Left ventricle myocardium inferior (tissue), 1 donor: ENCODE data around the gene NUP153. TPM values are rescaled to one million over a fixed set of nuclear protein-coding genes. Genes with fewer than 3 reads are reported as not detected.
A peak's percentile ranks its signal among the peaks of the same experiment; 100 is the strongest.

Experiments
- DNase-seq: peaks from one replicate; pipeline ENCODE4 v3.0.0-alpha.2; 2020
- H3K27ac ChIP-seq: fragments of 200-600 bp; replicated peaks from 2 replicates; pipeline ENCODE4 v1.8.0; 2021
- H3K27me3 ChIP-seq: fragments of 200-600 bp; 2 replicates; pipeline ENCODE4 v1.8.0; 2021; ENCODE audit warnings: low read depth
- H3K36me3 ChIP-seq: fragments of 200-600 bp; 2 replicates; pipeline ENCODE4 v1.8.0; 2021
- H3K4me1 ChIP-seq: fragments of 200-600 bp; 2 replicates; pipeline ENCODE4 v1.8.0; 2021
- H3K4me3 ChIP-seq: fragments of 200-600 bp; 2 replicates; pipeline ENCODE4 v1.8.0; 2021; ENCODE audit warnings: mild to moderate bottlenecking, moderate library complexity
- H3K9me3 ChIP-seq: fragments of 200-600 bp; replicated peaks from 2 replicates; pipeline ENCODE4 v1.8.0; 2021
- intact Hi-C: fragments of 100-400 bp; cut with micrococcal nuclease; formaldehyde crosslinking; loops from one replicate; pipeline ENCODE4 v1.11.0; 2022
- total RNA-seq: library from RNA; stranded (reverse); fragmentation: NEBNext Ultra II Directional; extraction: Animal tissue kit (Norgen Biotek cat#: 25700); gene quantifications from one replicate; pipeline ENCODE4 v1.2.1, GENCODE V29; 2021
- TF ChIP-seq, protein P1 (sequence below): fragments of 200-600 bp; IDR thresholded peaks from 2 replicates; pipeline ENCODE4 v1.8.0; 2021; ENCODE audit warnings: antibody characterized with exemption, mild to moderate bottlenecking, borderline replicate concordance
- donor health status: DM: no; HTN: yes; CAD: no; lungs with severe emphysema.

NUP153 gene
- total RNA-seq, 1 donor from 2014 or later, result 24.1 TPM

DNA sequence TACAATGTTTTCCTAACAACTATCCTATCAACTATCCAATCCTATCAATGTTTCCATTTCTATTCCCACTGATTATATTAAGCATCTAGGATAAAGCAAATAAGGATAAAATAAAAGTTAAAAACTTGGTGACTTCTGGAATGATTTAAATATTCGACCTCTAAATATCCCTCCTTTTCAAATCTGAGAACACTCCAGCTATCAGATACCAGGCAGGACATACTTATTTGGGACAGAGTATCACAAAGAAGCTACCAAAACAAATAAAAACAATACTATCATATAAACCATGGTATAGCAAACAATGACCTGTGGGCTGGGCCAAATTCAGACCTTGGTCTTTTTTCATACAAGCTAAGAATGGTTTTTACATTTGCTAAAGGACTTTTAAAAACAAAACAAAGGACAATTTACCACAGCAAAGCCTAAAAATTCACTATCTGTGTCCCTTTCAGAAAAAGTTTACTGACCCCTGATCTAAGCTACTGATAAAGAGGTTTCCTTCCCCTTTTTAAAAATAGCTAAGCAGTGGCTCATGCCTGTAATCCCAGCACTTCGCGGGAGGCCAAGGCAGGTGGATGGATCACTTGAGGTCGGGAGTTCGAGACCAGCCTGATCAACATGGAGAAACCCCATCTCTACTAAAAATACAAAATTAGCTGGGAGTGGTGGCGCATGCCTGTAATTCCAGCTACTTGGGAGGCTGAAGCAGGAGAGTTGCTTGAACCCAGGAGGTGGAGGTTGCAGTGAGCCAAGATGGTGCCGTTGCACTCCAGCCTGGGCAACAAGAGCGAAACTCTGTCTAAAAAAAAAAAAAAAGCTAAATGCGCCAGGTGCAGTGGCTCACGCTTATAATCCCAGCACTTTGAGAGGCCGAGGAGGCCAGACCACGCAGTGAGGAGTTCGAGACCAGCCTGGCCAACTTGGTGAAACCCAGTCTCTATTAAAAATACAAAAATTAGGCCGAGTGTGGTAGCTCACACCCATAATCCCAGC lies 6.0 kb downstream of the NUP153 start:
- Histone ChIP-seq H3K36me3 (no peaks in the 10 kb centered on the region), H3K27ac (peak overlapping the region; percentile 99), H3K4me1 (peaks cover 85% of the 10 kb centered on the region), H3K9me3 (no peaks in the 10 kb centered on the region), H3K4me3 (no peak overlapping the region), H3K27me3 (no peaks in the 10 kb centered on the region)
- intact Hi-C loops, result no loop called here
- TF ChIP-seq, protein P1, sequence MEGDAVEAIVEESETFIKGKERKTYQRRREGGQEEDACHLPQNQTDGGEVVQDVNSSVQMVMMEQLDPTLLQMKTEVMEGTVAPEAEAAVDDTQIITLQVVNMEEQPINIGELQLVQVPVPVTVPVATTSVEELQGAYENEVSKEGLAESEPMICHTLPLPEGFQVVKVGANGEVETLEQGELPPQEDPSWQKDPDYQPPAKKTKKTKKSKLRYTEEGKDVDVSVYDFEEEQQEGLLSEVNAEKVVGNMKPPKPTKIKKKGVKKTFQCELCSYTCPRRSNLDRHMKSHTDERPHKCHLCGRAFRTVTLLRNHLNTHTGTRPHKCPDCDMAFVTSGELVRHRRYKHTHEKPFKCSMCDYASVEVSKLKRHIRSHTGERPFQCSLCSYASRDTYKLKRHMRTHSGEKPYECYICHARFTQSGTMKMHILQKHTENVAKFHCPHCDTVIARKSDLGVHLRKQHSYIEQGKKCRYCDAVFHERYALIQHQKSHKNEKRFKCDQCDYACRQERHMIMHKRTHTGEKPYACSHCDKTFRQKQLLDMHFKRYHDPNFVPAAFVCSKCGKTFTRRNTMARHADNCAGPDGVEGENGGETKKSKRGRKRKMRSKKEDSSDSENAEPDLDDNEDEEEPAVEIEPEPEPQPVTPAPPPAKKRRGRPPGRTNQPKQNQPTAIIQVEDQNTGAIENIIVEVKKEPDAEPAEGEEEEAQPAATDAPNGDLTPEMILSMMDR, result no peak
- no peak for DNase-seq

DNA sequence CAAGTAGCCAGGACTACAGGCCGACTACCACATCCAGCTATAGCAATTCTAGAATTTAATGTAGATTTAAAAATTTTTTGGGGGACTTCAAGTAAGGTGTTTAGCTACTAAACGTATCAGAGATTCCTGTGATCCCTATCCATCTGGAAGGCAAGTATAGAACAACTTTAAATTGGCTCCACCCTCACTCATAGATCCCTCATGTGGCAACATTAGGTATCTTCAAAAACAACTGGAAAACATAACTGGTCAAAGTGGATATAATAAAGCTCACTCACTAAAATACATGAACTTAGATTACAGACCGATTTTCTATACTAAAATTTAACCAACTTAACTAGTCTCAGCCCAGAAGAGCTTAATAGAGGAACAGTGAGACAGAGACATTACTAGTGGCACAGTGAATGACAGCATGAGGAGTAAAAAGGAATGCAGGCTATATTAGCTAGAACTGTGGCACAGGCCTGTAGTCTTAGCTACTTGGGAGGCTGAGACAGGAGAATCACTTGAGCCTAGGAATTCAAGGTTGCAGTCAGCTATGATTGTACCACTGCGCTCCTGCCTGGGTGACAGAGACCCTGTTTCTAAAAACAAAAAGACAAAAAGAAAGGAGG lies 14.7 kb downstream of the NUP153 start:
- Histone ChIP-seq H3K4me3 (no peak overlapping the region), H3K9me3 (no peaks in the 10 kb centered on the region), H3K27ac (no peak overlapping the region), H3K27me3 (no peaks in the 10 kb centered on the region), H3K36me3 (peaks cover 14% of the 10 kb centered on the region), H3K4me1 (peaks cover 25% of the 10 kb centered on the region)
- DNase-seq, result no peak
- TF ChIP-seq, protein P1, result no peak
- intact Hi-C loops, result no loop called here

DNA sequence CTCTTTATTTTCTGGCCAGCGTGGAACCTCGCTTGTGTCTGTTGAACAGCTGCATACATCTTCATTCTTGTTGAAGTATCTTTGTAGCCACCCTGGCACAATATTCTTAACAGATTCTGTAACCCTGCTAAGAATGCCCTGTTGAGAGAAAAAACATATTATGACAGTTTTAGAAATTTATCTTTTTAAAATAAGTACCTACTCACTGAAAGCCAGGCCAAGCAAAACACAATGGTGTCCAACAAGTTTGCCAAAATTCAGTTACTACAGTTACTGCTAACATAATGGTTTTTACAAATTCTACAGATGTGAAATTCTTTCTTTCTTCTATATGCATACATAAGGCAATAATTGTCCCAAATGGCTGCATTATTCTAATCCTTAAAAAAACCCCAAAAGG lies 18.2 kb downstream of the NUP153 start:
- no peak overlapping the region for H3K4me3 ChIP-seq
- H3K36me3 ChIP-seq, result peaks cover 33% of the 10 kb centered on the region
- H3K27me3 ChIP-seq, result no peaks in the 10 kb centered on the region
- TF ChIP-seq, protein P1, result no peak
- peaks cover 27% of the 10 kb centered on the region for H3K4me1 ChIP-seq
- intact Hi-C loops, result no loop called here
- H3K27ac ChIP-seq, result no peak overlapping the region
- DNase-seq, result no peak
- no peaks in the 10 kb centered on the region for H3K9me3 ChIP-seq

DNA sequence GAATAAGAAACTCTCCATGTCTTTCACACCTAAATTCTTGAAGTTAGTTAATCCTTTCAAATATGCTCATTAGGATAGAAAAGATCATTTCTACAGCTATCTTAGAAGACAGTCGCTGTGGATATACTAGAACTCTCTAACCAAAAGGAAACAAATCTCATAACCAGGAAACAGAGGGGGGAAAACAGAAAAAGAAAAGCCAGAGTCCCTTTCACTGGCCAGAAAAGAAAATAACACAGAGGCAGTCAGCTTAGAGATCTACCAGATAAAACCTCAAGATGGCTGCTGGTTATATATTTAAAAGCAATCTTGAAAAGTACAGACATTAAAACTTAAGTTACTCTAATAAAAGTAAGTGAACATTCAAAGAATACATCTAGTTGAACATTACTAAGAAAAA lies 19.6 kb downstream of the NUP153 start:
- no peaks in the 10 kb centered on the region for H3K27me3 ChIP-seq
- DNase-seq, result no peak
- TF ChIP-seq, protein P1, result no peak
- no peak overlapping the region for H3K27ac ChIP-seq
- H3K4me3 ChIP-seq, result no peak overlapping the region
- no peaks in the 10 kb centered on the region for H3K9me3 ChIP-seq
- peaks cover 35% of the 10 kb centered on the region for H3K36me3 ChIP-seq
- intact Hi-C loops, result no loop called here
- H3K4me1 ChIP-seq, result peaks cover 16% of the 10 kb centered on the region

DNA sequence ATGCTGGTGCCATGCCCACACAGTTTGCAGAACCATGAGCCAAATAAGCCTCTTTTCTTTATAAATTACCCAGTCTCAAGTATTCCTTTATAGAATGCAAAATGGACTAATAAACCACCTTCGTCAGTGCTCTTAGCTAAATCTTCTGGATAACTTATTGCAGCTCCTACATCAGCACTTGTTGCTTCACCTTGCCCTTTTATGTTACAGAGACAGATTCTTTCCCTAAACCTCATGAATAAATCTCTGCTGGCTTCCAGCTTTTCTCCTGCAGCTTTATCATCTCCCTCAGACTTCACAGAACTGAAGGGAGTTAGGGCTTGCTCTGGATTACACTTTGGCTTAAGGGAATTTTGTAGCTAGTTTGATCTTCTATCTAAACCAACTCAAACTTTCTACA lies 22.6 kb downstream of the NUP153 start:
- H3K9me3 ChIP-seq, result no peaks in the 10 kb centered on the region
- intact Hi-C loops, result no loop called here
- H3K27me3 ChIP-seq, result no peaks in the 10 kb centered on the region
- peaks cover 16% of the 10 kb centered on the region for H3K4me1 ChIP-seq
- no peak for DNase-seq
- peaks cover 35% of the 10 kb centered on the region for H3K36me3 ChIP-seq
- no peak overlapping the region for H3K4me3 ChIP-seq
- TF ChIP-seq, protein P1, result no peak
- no peak overlapping the region for H3K27ac ChIP-seq
